ENCODE measurements around the gene PPP1R26.

- TF ChIP-seq, protein P1, sequence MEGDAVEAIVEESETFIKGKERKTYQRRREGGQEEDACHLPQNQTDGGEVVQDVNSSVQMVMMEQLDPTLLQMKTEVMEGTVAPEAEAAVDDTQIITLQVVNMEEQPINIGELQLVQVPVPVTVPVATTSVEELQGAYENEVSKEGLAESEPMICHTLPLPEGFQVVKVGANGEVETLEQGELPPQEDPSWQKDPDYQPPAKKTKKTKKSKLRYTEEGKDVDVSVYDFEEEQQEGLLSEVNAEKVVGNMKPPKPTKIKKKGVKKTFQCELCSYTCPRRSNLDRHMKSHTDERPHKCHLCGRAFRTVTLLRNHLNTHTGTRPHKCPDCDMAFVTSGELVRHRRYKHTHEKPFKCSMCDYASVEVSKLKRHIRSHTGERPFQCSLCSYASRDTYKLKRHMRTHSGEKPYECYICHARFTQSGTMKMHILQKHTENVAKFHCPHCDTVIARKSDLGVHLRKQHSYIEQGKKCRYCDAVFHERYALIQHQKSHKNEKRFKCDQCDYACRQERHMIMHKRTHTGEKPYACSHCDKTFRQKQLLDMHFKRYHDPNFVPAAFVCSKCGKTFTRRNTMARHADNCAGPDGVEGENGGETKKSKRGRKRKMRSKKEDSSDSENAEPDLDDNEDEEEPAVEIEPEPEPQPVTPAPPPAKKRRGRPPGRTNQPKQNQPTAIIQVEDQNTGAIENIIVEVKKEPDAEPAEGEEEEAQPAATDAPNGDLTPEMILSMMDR (IDR thresholded peaks at IDR 0.05; ENCODE audit: low read length) = no peak
- TF ChIP-seq EZH2 (IDR thresholded peaks at IDR 0.05; ENCODE audit: borderline replicate concordance, low read length) = no peak
These were observed 42.1 kb downstream of the PPP1R26 start for GRCh38 chr9:135521608-135522095.
